SK-N-MC (cell line): ENCODE data around the gene ADARB2.

Experiments used
- DNase-seq: peaks from one replicate; pipeline ENCODE4 v3.0.0-alpha.2; 2011; ENCODE audit warnings: low read depth, low spot score
- H3K27ac ChIP-seq: fragments of 200-600 bp; sonication (generic); 2 replicates; pipeline ENCODE4 v1.5.1; 2016; ENCODE audit warnings: mixed run types
- H3K36me3 ChIP-seq: fragments of 200-600 bp; sonication (generic); 2 replicates; pipeline ENCODE4 v1.6.1; 2017; ENCODE audit warnings: antibody characterized with exemption, low read length, mixed read lengths; ENCODE audit not compliant: insufficient read depth
- H3K4me3 ChIP-seq: fragments of 200-600 bp; sonication (generic); 2 replicates; pipeline ENCODE4 v1.5.1; 2016
- H3K9ac ChIP-seq: fragments of 200-600 bp; sonication (generic); 2 replicates; pipeline ENCODE4 v1.8.0; 2017; ENCODE audit warnings: mixed run types, mixed read lengths; ENCODE audit not compliant: insufficient read length
- H3K9me3 ChIP-seq: fragments of 200-600 bp; sonication (generic); 2 replicates; pipeline ENCODE4 v1.6.1; 2017; ENCODE audit warnings: low read depth, mild to moderate bottlenecking, antibody characterized with exemption, low read length, moderate library complexity, mixed read lengths
- EZH2 ChIP-seq: fragments of 200-600 bp; sonication (generic); IDR thresholded peaks from one replicate; pipeline ENCODE4 v1.6.1; 2017; ENCODE audit warnings: antibody characterized with exemption
- FOXP2 ChIP-seq: optimal IDR thresholded peaks from 2 replicates; pipeline ENCODE3; 2011; ENCODE audit warnings: mild to moderate bottlenecking, moderate library complexity; ENCODE audit not compliant: insufficient read depth; ENCODE audit errors: extremely low read length, control extremely low read depth
- POLR2AphosphoS5 ChIP-seq: IDR thresholded peaks from 2 replicates; pipeline ENCODE4 v1.6.1; 2012; ENCODE audit warnings: mild to moderate bottlenecking, low read depth, low read length, borderline replicate concordance

The ADARB2 gene

DNA sequence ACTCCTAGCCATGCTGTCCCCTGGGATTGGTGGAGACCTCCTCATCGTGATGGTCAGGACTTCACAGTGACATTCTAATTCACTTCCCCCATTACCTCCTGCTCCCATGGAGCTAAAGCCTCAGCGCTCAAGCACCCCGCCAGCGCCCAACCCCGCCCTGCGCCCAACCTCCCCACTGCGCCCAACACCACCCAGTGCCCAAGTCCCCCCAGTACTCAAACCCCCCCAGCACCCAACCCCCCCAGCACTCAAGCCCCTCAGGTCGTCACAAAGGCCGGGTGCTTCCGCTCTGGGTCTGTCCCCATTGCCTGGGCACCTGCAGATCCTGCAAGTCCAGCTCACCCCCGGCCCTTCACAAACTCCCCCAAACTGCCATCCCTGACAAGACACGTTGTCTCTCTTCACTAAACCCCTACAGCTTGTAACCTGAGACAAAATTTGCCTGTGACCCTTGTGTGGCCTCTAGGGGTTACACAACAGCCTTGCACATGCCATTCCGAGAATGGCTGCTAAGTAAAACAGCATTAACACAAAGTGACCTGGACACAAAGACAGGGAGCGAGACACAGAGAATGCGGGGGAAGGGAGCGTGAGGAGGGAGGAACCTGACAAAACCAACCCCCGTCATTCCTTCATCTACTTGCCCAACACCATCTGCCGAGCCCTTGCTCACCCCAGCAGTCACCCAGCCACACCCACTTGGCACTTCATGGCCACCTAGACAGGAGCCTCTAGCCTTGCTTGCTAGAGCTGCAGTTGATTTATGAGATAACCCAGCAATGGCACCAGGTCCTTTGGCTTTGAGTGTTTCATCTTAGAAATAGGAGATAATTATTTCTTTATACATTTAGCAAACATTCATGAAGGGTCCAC is 107.8 kb downstream of the ADARB2 start:
- DNase-seq = no peak
- H3K36me3 ChIP-seq = no peaks in the 10 kb centered on the region; the same call in 1 of the 2 replicates
- no peak overlapping the region for H3K4me3 ChIP-seq
- no peak overlapping the region for H3K9ac ChIP-seq
- TF ChIP-seq EZH2 (no peak), POLR2AphosphoS5 (no peak), FOXP2 (no peak)
- no peaks in the 10 kb centered on the region for H3K9me3 ChIP-seq
- no peak overlapping the region for H3K27ac ChIP-seq

DNA sequence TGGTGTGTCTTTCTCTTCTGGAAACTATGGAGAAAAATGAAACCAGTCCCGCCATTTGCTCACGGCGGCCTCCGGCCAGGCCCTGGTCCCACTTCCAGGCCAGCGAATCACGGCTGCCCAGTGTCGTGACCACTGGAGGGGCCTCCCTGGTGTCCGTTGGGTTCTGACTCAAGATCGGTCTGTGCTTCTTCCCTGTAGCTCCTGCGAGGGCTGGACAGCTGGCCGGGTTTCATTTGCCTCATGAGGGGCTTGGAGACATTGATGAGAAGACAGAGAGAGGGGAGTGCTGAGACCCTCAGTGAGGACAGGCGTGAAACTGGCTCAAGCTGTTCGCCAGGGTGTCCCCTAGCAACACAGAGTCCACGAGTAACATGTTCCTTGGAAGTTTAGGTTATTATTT is 108.6 kb downstream of the ADARB2 start:
- Histone ChIP-seq H3K4me3 (no peak overlapping the region), H3K36me3 (no peaks in the 10 kb centered on the region; the same call in 1 of the 2 replicates), H3K27ac (no peak overlapping the region), H3K9ac (no peak overlapping the region), H3K9me3 (no peaks in the 10 kb centered on the region)
- no peak for DNase-seq
- TF ChIP-seq EZH2 (no peak), FOXP2 (no peak), POLR2AphosphoS5 (no peak)

DNA sequence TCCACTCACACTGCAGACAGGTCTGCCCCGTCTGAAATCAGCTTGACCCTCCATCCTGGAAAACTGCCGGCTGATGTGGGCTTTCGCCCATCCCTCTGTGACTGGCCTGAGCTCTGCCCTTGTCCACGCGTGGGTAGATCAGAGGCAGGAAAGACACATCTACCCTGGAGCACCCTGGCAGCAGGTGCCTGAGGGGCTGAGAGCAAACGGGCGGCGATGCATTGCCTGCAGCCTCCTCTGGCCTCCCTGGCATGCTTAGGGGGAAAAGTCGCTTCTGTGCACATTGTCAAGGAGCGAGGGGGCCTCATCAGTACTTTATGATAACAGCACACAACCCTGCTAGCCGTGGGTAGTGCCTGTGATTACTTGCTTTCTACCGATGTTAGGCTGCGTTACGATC is 109.4 kb downstream of the ADARB2 start:
- no peak overlapping the region for H3K9ac ChIP-seq
- no peak overlapping the region for H3K27ac ChIP-seq
- no peaks in the 10 kb centered on the region for H3K9me3 ChIP-seq
- H3K4me3 ChIP-seq = no peak overlapping the region
- no peak for DNase-seq
- TF ChIP-seq EZH2 (no peak), FOXP2 (no peak), POLR2AphosphoS5 (no peak)
- H3K36me3 ChIP-seq = no peaks in the 10 kb centered on the region; the same call in 1 of the 2 replicates

DNA sequence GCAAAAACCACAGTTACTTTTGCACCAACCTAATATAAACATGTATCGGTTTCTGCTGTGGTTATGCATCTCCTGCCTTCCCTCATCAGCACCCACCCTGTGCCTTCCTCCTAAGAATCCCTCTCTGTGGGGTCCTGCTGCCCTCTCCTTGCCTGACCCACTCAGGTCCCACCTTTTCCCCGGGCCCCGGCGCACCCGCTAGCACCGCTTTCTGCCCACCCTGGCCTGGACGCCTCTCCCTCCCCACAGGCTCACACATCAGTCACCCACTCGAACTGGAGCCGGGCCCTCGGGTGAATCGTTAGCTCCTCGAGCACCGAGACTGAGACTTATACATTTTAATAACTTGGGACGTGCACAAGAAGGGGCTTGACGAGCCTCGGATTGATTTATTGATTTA is 110.5 kb downstream of the ADARB2 start:
- no peak overlapping the region for H3K9ac ChIP-seq
- no peak for TF ChIP-seq POLR2AphosphoS5
- TF ChIP-seq EZH2 = no peak
- no peak for TF ChIP-seq FOXP2
- no peak overlapping the region for H3K4me3 ChIP-seq
- no peaks in the 10 kb centered on the region; the same call in 1 of the 2 replicates for H3K36me3 ChIP-seq
- no peak for DNase-seq
- H3K9me3 ChIP-seq = no peaks in the 10 kb centered on the region
- H3K27ac ChIP-seq = no peak overlapping the region

DNA sequence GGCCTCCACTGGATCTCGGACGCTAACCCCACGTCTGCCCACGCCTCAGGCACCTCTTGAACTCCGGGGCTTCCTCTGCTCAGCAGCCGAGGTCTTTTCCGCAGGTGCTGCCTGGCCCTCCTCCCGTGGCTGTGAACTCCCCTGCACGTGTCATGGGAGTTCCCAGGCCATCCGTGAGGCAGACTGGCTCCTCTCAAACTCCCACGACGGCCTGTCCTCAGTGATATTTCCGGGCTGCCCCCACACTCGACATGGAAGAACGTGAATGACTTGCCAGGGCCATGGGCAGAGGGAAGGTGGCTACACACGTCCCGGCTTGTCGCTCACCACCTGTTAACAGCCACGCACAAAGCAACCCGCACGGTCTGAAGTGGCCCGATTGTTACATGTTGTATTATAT is 110.9 kb downstream of the ADARB2 start:
- no peak overlapping the region for H3K4me3 ChIP-seq
- H3K9ac ChIP-seq = no peak overlapping the region
- no peak for TF ChIP-seq POLR2AphosphoS5
- TF ChIP-seq EZH2 = no peak
- no peak for TF ChIP-seq FOXP2

DNA sequence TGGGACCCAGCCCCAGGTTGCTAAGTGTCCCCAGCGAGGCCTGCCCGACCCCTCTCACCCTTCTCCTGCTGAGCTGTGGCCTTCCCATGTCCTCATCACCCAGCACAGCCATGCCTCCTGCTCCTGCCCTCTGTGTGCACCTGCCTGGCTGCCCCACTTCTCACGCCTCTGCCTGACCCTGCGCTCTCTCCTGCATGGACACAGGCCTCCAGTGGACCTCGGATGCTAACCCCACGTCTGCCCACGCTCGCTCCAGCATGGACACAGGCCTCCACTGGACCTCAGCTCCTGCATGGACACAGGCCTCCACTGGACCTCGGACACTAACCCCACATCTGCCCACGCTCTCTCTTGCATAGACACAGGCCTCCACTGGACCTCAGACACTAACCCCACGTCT is 111.6 kb downstream of the ADARB2 start:
- no peak for TF ChIP-seq FOXP2
- no peak for TF ChIP-seq EZH2
- TF ChIP-seq POLR2AphosphoS5 = no peak
- H3K9me3 ChIP-seq = no peaks in the 10 kb centered on the region
- H3K4me3 ChIP-seq = no peak overlapping the region
- no peaks in the 10 kb centered on the region for H3K36me3 ChIP-seq
- no peak overlapping the region for H3K9ac ChIP-seq
- no peak for DNase-seq
- H3K27ac ChIP-seq = no peak overlapping the region

More for the DNA sequence above, 110.9 kb downstream of the ADARB2 start:
- no peak overlapping the region for H3K27ac ChIP-seq
- no peaks in the 10 kb centered on the region; the same call in 1 of the 2 replicates for H3K36me3 ChIP-seq
- no peaks in the 10 kb centered on the region for H3K9me3 ChIP-seq
- no peak for DNase-seq

DNA sequence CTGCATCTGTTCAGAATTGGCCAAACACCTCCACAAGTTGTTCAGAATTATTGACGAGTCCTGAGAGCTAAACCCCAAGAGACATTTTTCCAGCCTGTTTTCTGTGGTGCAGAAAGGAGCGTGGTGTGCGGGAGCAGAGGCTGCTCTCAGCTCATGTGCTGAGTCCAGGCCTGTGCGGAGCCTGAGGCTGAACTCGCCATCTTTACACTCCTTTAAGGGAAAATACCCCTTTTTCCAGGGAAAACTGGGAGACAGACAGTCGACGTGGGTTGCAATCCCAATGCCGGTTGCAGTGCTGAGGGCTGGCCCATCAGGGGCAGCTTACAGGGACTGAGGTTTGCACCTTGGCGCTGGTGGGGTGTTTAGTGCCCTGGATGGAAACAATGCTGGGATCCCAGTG is 112.2 kb downstream of the ADARB2 start:
- Histone ChIP-seq H3K9ac (no peak overlapping the region), H3K4me3 (no peak overlapping the region), H3K36me3 (no peaks in the 10 kb centered on the region), H3K9me3 (no peaks in the 10 kb centered on the region), H3K27ac (no peak overlapping the region)
- DNase-seq = no peak
- TF ChIP-seq FOXP2 = no peak
- TF ChIP-seq EZH2 = no peak
- no peak for TF ChIP-seq POLR2AphosphoS5

DNA sequence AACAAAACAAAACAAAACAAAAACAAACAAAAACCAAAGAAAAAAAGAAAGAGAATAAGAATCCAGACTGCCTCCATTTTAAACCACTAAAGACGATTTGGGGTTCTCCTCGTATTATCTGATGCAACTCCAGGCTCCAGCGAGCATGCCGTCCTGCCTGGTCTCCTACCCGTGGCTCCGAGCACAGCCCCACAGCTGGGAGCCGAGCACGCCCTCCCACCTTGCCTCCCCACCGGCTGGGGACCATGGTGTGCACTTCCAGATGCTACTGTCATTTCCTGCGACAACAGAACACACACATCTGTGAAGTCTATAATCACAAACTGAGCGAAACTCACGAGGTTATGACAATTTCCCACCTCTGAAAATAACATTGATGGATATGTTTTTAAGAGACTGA is 113.1 kb downstream of the ADARB2 start:
- TF ChIP-seq POLR2AphosphoS5 (no peak), EZH2 (no peak), FOXP2 (no peak)
- DNase-seq = no peak
- no peak overlapping the region for H3K4me3 ChIP-seq
- no peak overlapping the region for H3K9ac ChIP-seq
- H3K36me3 ChIP-seq = no peaks in the 10 kb centered on the region
- no peaks in the 10 kb centered on the region for H3K9me3 ChIP-seq
- no peak overlapping the region for H3K27ac ChIP-seq
